HS-27A (cell line): ENCODE results near the gene RIN3.
A peak's percentile ranks its signal among the peaks of the same experiment; 100 is the strongest.
"Not testable (repeated sequence)": the region's sequence is repeated elsewhere in the genome, so short reads cannot be mapped to it uniquely, and the experiment has no call there.

Experiments used
- DNase-seq: peaks from one replicate; pipeline ENCODE4 v3.0.0-alpha.2; 2012; ENCODE audit warnings: low read depth, missing footprints

RIN3 gene

GRCh38 chr14:92714739-92715307 lies 201.2 kb downstream of the RIN3 start:
- not testable (repeated sequence) for DNase-seq

GRCh38 chr14:92716131-92716530 lies 202.6 kb downstream of the RIN3 start:
- DNase-seq = no peak

- no peak for DNase-seq
These were observed 204.0 kb downstream of the RIN3 start for GRCh38 chr14:92717571-92718042.

GRCh38 chr14:92718664-92719063 lies 205.1 kb downstream of the RIN3 start:
- no peak for DNase-seq

GRCh38 chr14:92719421-92719820 lies 205.8 kb downstream of the RIN3 start:
- no peak for DNase-seq

- DNase-seq = no peak
These were observed 206.3 kb downstream of the RIN3 start for GRCh38 chr14:92719890-92720323.

- no peak for DNase-seq
These were observed 211.1 kb downstream of the RIN3 start for GRCh38 chr14:92724516-92725340.

- peak; percentile 59 for DNase-seq
These were observed 212.8 kb downstream of the RIN3 start for GRCh38 chr14:92726135-92726932.

GRCh38 chr14:92726933-92727262 lies 213.3 kb downstream of the RIN3 start:
- DNase-seq = no peak

- DNase-seq = no peak
These were observed 215.3 kb downstream of the RIN3 start for GRCh38 chr14:92728759-92729364.

GRCh38 chr14:92729634-92730358 lies 216.2 kb downstream of the RIN3 start:
- peak; percentile 51 for DNase-seq

- no peak for DNase-seq
These were observed 218.1 kb downstream of the RIN3 start for GRCh38 chr14:92731622-92732115.

GRCh38 chr14:92733007-92733406 lies 219.4 kb downstream of the RIN3 start:
- no peak for DNase-seq

- no peak for DNase-seq
These were observed 221.0 kb downstream of the RIN3 start for GRCh38 chr14:92734618-92735017.

- DNase-seq = no peak
These were observed 221.8 kb downstream of the RIN3 start for GRCh38 chr14:92735344-92735743.

- DNase-seq = no peak
These were observed 223.6 kb downstream of the RIN3 start for GRCh38 chr14:92737206-92737605.

- no peak for DNase-seq
These were observed 224.1 kb downstream of the RIN3 start for GRCh38 chr14:92737619-92738188.
